NT2/D1 (cell line): ENCODE data around the gene SLC35F3.

Experiments used
- DNase-seq: peaks from one replicate; pipeline ENCODE4 v3.0.0-alpha.2; 2011; ENCODE audit warnings: low read depth, low spot score
- H3K27me3 ChIP-seq: 2 replicates; pipeline ENCODE4 v1.6.0; 2011; ENCODE audit warnings: mild to moderate bottlenecking; ENCODE audit not compliant: insufficient read length, insufficient read depth
- H3K36me3 ChIP-seq: 2 replicates; pipeline ENCODE4 v1.6.1; 2011; ENCODE audit warnings: mild to moderate bottlenecking, low read length, mixed read lengths; ENCODE audit not compliant: insufficient read depth, insufficient read length
- H3K4me1 ChIP-seq: 2 replicates; pipeline ENCODE4 v1.5.1; 2011; ENCODE audit not compliant: insufficient read depth, insufficient read length
- H3K4me3 ChIP-seq: 2 replicates; pipeline ENCODE4 v1.5.1; 2011; ENCODE audit warnings: low read depth; ENCODE audit not compliant: insufficient read length
- H3K9ac ChIP-seq: 2 replicates; pipeline ENCODE4 v1.6.0; 2011; ENCODE audit warnings: low read depth; ENCODE audit not compliant: insufficient read length
- H3K9me3 ChIP-seq: 2 replicates; pipeline ENCODE4 v1.5.1; 2011; ENCODE audit warnings: mild to moderate bottlenecking, low read length; ENCODE audit not compliant: insufficient read depth
- SUZ12 ChIP-seq: IDR thresholded peaks from 2 replicates; pipeline ENCODE4 v1.6.1; 2011; ENCODE audit not compliant: insufficient read length, insufficient read depth; ENCODE audit errors: extremely low read depth
- YY1 ChIP-seq: IDR thresholded peaks from 2 replicates; pipeline ENCODE4 v1.6.1; 2011; ENCODE audit not compliant: insufficient read length, insufficient read depth
- ZNF274 ChIP-seq: IDR thresholded peaks from 2 replicates; pipeline ENCODE4 v1.6.1; 2011; ENCODE audit warnings: mild to moderate bottlenecking, low read depth, low read length

Gene SLC35F3

GRCh38 chr1:234289538-234290305 is 385.2 kb downstream of the SLC35F3 start:
- H3K9me3 ChIP-seq = peaks cover 15% of the 10 kb centered on the region
- no peak for TF ChIP-seq SUZ12
- TF ChIP-seq YY1 = no peak
- TF ChIP-seq ZNF274 = no peak
- DNase-seq = no peak
- no peaks in the 10 kb centered on the region for H3K27me3 ChIP-seq
- H3K9ac ChIP-seq = no peak overlapping the region
- no peaks in the 10 kb centered on the region for H3K4me1 ChIP-seq
- H3K36me3 ChIP-seq = no peaks in the 10 kb centered on the region
- no peak overlapping the region for H3K4me3 ChIP-seq

GRCh38 chr1:234292011-234292410 is 387.5 kb downstream of the SLC35F3 start:
- Histone ChIP-seq H3K36me3 (no peaks in the 10 kb centered on the region), H3K4me3 (no peak overlapping the region), H3K27me3 (no peaks in the 10 kb centered on the region), H3K9ac (no peak overlapping the region), H3K4me1 (no peaks in the 10 kb centered on the region), H3K9me3 (peaks cover 15% of the 10 kb centered on the region)
- no peak for TF ChIP-seq SUZ12
- no peak for TF ChIP-seq ZNF274
- TF ChIP-seq YY1 = no peak
- no peak for DNase-seq

GRCh38 chr1:234292548-234292947 is 388.1 kb downstream of the SLC35F3 start:
- TF ChIP-seq YY1 = no peak
- no peak for TF ChIP-seq SUZ12
- no peak for TF ChIP-seq ZNF274
- Histone ChIP-seq H3K4me1 (no peaks in the 10 kb centered on the region), H3K27me3 (no peaks in the 10 kb centered on the region), H3K36me3 (no peaks in the 10 kb centered on the region), H3K9ac (no peak overlapping the region), H3K9me3 (peaks cover 15% of the 10 kb centered on the region), H3K4me3 (no peak overlapping the region)
- DNase-seq = no peak

GRCh38 chr1:234294109-234294817 is 389.8 kb downstream of the SLC35F3 start:
- no peak overlapping the region for H3K4me3 ChIP-seq
- TF ChIP-seq ZNF274 (no peak), SUZ12 (no peak), YY1 (no peak)
- H3K9me3 ChIP-seq = peaks cover 19% of the 10 kb centered on the region
- H3K36me3 ChIP-seq = no peaks in the 10 kb centered on the region
- no peak overlapping the region for H3K9ac ChIP-seq
- H3K4me1 ChIP-seq = no peaks in the 10 kb centered on the region
- no peak for DNase-seq
- H3K27me3 ChIP-seq = no peaks in the 10 kb centered on the region

GRCh38 chr1:234295068-234295467 is 390.6 kb downstream of the SLC35F3 start:
- no peaks in the 10 kb centered on the region for H3K4me1 ChIP-seq
- H3K36me3 ChIP-seq = no peaks in the 10 kb centered on the region
- no peak overlapping the region for H3K9ac ChIP-seq
- H3K9me3 ChIP-seq = peaks cover 11% of the 10 kb centered on the region
- H3K4me3 ChIP-seq = no peak overlapping the region
- no peaks in the 10 kb centered on the region for H3K27me3 ChIP-seq
- no peak for DNase-seq
- TF ChIP-seq SUZ12 (no peak), ZNF274 (no peak), YY1 (no peak)

GRCh38 chr1:234295626-234296025 is 391.1 kb downstream of the SLC35F3 start:
- H3K4me3 ChIP-seq = no peak overlapping the region
- TF ChIP-seq ZNF274 (no peak), YY1 (no peak), SUZ12 (no peak)
- no peaks in the 10 kb centered on the region for H3K27me3 ChIP-seq
- H3K9ac ChIP-seq = no peak overlapping the region
- H3K36me3 ChIP-seq = no peaks in the 10 kb centered on the region
- DNase-seq = no peak
- peaks cover 6% of the 10 kb centered on the region; the same call in 1 of the 2 replicates for H3K9me3 ChIP-seq
- H3K4me1 ChIP-seq = no peaks in the 10 kb centered on the region

- no peaks in the 10 kb centered on the region for H3K27me3 ChIP-seq
- TF ChIP-seq YY1 (no peak), ZNF274 (no peak), SUZ12 (no peak)
- H3K9ac ChIP-seq = no peak overlapping the region
- H3K4me1 ChIP-seq = no peaks in the 10 kb centered on the region
- DNase-seq = no peak
- no peaks in the 10 kb centered on the region for H3K36me3 ChIP-seq
- peaks cover 4% of the 10 kb centered on the region; the same call in 1 of the 2 replicates for H3K9me3 ChIP-seq
- H3K4me3 ChIP-seq = no peak overlapping the region
These were observed 392.0 kb downstream of the SLC35F3 start for GRCh38 chr1:234296496-234296895.
